ENCODE measurements around the gene FGFR4.
"Not testable (repeated sequence)": the region's sequence is repeated elsewhere in the genome, so short reads cannot be mapped to it uniquely, and the experiment has no call there.

Gene FGFR4

GRCh38 chr5:177086654-177087397 lies at the start of gene FGFR4:
Gene FGFR4 (plus strand): TSS chr5:177086915. CDS start chr5:177089603, 2,688 bp downstream.
- peak in 3 of 56 donors; percentile 16 to 78 (median 39) for DNase-seq

GRCh38 chr5:177036921-177037320 lies 49.8 kb upstream of the FGFR4 start:
- no peak for DNase-seq

- peak in 10 of 56 donors; percentile 3 to 52 (median 24) for DNase-seq
Observed at GRCh38 chr5:177040814-177041420, 45.8 kb upstream of the FGFR4 start.

GRCh38 chr5:177041936-177042335 lies 44.8 kb upstream of the FGFR4 start:
- no peak for DNase-seq

GRCh38 chr5:177043114-177043513 lies 43.6 kb upstream of the FGFR4 start:
- no peak for DNase-seq

GRCh38 chr5:177043958-177044357 lies 42.8 kb upstream of the FGFR4 start:
- no peak for DNase-seq

GRCh38 chr5:177044641-177045040 lies 42.1 kb upstream of the FGFR4 start:
- no peak for DNase-seq

- no peak for DNase-seq
Observed at GRCh38 chr5:177045631-177046030, 41.1 kb upstream of the FGFR4 start.

GRCh38 chr5:177048531-177048930 lies 38.2 kb upstream of the FGFR4 start:
- DNase-seq: not testable (repeated sequence)

GRCh38 chr5:177049285-177049684 lies 37.4 kb upstream of the FGFR4 start:
- DNase-seq: no peak

GRCh38 chr5:177064500-177065277 lies 22.0 kb upstream of the FGFR4 start:
- DNase-seq: no peak

- no peak for DNase-seq
Observed at GRCh38 chr5:177065491-177065890, 21.2 kb upstream of the FGFR4 start.

- DNase-seq: no peak
Observed at GRCh38 chr5:177066224-177066623, 20.5 kb upstream of the FGFR4 start.

- no peak for DNase-seq
Observed at GRCh38 chr5:177067503-177067902, 19.2 kb upstream of the FGFR4 start.

- no peak for DNase-seq
Observed at GRCh38 chr5:177070536-177071191, 16.1 kb upstream of the FGFR4 start.

GRCh38 chr5:177071666-177072385 lies 14.9 kb upstream of the FGFR4 start:
- DNase-seq: peak in 41 of 56 donors; percentile 6 to 89 (median 35)

GRCh38 chr5:177077335-177077734 lies 9.4 kb upstream of the FGFR4 start:
- no peak for DNase-seq

GRCh38 chr5:177079606-177080005 lies 7.1 kb upstream of the FGFR4 start:
- no peak for DNase-seq

GRCh38 chr5:177080265-177080664 lies 6.5 kb upstream of the FGFR4 start:
- DNase-seq: no peak

- no peak for DNase-seq
Observed at GRCh38 chr5:177081859-177082258, 4.9 kb upstream of the FGFR4 start.

GRCh38 chr5:177083357-177083756 lies 3.4 kb upstream of the FGFR4 start:
- DNase-seq: no peak
